ENCODE results near the gene PSMD13.

The PSMD13 gene

DNA sequence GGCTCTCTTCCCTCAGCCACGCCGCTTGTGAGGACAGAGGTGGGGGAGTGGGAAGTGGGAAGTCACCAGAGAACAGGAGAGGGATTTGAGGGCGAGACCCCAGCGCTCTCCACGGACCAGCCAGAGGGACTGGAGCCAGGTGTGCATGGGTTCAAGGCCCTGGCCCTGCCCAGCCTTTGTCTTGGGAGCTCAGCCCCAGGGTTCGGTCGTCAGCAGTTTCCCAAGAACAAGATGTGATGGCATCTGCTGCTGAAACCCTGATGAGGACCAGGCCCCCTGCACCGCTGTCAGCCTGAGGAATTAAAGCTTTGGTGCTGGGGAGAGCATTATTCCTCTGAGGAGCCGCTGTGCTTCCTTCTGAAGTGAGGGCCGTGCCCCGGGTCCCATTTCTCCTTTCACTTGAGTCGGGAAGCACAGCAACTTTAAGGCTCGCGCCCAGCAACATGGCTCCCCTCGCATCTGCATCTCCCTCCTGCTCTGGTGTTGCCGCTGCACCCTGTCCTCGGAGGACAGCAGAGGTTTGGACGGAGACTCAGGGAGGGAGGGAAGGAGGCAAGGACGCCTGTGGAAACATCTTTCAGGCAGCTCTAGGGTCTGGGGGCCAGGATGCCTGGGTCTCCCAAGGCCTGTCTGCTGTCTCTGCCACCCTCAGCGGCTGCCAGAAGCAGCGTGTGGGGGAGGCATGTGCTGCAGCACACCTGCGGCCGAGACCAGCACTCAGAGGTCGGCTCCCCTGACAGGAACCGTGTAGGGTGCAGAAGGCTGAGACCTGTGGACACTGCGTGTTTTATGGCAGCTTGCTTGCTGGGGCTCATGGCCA, 58.8 kb downstream of the PSMD13 start:
- DNase-seq (ENCODE audit: extremely low spot score, insufficient read length, low read depth) (no peak), FAIRE-seq (no peak)

DNA sequence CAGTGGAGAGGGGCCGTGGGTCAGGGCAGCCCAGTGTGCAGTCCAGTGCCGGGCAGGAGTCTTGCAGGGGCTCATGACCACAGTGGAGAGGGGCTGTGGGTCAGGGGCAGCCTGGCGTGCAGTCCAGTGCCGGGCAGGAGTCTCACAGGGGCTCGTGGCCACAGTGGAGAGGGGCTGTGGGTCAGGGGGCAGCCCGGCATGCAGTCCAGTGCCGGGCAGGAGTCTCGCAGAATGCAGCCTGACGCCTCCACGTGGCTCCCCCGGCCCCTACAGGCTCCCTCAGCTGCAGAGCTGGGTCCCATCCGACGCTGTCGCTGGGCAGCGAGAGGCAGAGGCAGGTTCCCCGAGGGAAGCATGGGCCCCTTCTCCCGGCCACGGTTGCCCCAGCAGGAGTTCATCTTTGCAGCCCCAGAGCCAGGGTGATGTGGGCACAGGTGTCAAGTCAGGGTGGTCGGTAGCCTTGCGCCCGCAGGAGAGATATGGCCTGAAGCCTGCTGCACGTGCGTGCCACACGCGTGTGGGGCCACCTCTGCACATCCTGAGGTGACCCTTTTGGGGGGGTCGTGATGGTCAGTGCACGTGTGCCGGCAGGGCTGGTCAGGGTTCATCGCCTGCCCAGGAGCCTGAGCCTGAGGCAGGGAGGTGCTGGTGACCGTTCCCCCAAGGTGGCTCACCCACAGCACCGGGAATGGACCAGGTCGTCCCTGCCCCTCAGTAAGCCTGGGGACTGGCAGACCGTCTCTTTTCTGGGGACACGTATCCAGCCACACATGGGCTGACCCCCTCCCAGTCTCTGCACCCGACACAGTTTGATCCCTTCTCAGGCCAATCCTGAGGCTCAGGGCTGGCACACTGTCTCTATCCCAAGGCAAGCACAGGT, 59.6 kb downstream of the PSMD13 start:
- no peak for FAIRE-seq
- DNase-seq (ENCODE audit: extremely low spot score, insufficient read length, low read depth) = no peak

DNA sequence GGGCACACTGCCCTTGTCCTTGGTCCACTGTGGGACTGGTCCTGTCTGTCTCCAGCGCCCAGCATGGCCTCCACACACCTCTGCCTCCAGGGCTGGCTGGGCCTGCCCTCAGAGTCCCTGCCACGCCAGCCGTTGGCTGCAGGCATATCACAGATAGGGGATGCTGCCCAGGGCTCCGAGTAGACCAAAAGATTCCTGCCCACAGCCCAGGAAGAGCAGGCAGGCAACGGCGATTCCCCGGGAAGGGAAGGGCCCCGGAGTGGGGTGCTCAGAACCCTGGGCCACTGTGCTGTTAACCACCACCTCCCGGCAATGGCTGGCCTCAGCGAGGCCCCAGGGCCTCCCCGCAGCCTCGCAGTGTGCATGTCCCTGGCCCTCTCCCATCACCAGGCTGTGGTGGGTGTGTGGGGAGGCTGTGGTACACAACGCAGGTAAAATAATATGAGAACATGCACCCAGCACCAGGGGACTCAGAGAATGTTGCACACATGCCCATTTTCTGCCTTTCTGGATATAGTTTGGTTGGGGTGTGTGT, 60.3 kb downstream of the PSMD13 start:
- no peak for FAIRE-seq

DNA sequence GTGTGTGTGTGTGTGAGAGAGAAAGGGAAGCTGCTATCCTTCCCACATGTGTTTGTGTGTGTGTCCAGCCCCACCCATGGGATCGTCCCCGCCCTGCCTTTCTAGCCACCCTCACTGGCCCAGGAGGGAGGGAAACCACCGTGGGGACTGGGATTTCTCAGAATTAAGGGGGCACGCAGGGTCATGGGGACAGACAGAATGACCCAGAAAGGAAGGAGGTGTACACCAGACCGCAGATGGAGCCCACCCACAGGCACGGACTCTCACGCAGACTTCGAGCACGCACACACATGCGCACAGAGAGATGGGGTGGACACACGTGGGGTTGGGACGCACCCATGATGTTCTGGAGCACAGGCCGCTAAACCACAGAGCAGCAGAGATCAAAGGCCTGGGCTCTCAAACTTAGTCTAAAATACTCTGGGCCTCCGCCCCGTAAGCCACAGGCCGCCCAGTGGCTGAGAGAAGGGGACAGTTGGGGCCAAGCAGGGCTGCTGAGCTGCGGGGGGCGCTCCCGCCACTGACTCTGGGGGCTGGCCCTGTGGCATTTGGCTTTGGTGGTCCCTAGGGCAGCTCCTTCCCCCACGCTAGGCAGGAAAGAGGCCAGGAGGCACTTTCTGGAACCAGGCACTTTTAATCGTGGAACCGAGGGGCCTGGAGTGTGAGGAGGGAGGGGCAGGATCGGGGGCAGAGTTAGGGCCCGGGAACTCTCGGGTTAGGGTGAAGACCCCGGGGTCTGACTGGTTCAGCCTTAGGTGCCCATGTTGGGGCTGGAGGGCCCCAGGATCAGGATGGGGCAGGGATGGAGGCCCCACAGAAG, 61.0 kb downstream of the PSMD13 start:
- DNase-seq (ENCODE audit: extremely low spot score, insufficient read length, low read depth) (no peak), FAIRE-seq (no peak)

More for the DNA sequence above, 60.3 kb downstream of the PSMD13 start:
- no peak for DNase-seq (ENCODE audit: extremely low spot score, insufficient read length, low read depth)

DNA sequence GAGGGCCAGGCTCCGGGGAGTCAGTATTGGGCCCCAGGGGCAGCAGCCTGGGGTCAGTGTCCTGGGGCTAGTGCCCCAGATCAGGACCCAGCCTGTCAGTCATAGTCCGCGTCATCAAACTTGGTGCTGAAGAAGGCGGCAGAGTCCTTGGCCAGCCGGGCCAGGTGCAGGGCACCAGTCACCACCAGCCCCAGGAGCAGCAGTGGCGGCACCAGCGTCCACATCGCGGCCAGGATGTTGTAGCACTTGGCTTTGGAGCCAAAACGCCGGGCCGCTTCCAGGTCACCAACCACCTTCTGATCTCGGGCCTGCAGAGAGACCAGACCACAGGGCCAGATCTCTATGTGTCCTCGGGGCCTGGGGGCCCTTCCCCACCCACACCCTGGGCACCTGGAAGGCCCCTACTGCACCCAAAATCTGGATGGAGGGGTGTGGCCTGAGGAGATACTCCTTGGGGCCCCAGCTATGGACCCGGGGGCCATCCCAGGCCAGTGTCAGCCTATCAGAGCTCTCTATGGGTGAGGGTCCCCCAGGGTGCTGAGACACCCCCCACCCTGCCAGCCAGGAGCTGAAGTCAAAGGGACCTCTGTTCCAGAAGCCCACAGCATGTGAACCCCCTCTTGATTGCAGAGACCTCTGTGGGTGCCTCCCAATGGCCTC, 61.8 kb downstream of the PSMD13 start:
- DNase-seq (ENCODE audit: extremely low spot score, insufficient read length, low read depth) (no peak), FAIRE-seq (no peak)

DNA sequence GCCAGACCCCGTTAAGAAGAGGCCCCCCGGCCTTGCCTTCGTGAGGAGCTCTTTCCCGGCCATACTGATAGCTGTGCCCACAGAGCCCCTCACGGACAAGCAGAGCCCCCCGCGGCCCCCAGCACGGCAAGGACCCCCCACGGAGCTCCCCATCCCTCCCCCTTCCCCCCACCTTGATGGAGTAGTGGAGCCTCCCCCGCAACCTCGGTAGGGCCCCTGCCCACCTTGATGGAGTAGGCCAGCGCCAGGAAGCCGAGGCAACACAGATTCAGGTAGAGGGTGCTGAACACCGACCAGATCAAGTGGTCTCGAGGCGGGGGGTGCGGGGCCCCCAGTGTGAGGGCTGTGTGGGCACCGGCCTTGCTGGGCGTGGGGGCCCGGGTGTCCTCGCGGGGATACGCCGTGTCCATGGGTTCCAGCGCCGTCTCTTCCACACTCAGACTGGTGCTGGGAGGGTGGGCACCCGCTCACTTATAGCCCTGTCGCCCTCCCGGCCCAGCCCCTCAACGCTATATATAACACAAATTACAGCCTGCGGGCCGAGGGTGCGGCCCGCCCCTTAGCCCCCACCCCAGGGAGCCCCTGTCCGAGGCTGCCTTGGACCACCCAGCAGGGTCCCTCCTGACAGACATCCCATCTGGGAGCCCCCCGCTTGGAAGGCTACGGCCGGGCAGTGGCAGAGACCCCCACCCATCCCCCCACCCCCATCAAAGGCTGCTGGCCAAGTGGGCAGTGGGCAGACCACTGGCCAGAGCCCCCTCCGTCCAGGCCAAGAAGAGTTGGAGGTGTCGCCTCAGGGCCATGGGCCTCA, 62.5 kb downstream of the PSMD13 start, which contains the start of gene IFITM5:
Gene IFITM5 (minus strand): TSS at position 446 of the 811 bp plus-strand sequence. CDS start 36 bp downstream, at position 410.
- no peak for DNase-seq (ENCODE audit: extremely low spot score, insufficient read length, low read depth)

DNA sequence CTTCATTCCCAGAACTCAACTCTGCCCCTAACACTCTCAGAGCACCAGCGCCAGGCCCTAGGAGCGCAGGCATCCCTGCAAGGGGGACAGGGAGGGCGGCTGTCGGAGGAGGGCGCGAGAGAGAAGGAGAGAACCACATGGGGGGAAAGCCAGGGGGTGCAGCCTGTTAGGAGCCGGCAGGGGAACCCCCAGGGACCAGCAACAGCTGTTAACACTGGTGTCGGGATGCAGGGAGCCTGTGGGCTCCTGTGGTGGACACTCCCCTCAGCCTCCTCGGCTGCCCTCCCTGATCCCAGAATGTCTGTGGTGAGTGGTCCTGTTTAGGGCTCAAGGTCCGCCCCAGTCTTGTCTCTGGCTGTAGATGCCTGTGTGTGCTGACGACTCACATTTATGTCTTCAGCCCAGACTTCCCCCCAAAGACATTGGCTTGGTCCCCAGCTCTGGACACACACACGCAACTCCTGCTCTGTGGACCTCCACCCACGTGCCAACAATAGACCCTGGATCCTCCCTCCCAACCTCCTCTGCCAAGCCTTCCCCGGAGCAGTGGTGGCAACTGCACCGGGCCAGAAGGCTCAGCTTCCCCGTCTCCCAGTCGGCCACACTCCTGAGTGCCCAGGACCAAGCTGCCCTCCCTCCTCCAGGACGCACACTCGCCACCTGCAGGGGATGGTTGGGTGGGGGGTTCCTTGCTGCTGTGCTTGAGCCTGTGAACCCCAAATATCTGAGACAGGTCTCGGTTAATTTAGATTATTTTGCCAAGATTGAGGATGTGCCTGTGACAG, 63.4 kb downstream of the PSMD13 start:
- no peak for FAIRE-seq
- no peak for DNase-seq (ENCODE audit: extremely low spot score, insufficient read length, low read depth)

More for the DNA sequence above, 62.5 kb downstream of the PSMD13 start, which contains the start of gene IFITM5:
- no peak for FAIRE-seq

Data from GM18507 (cell line).